Inferior parietal cortex (tissue), 1 donor: ENCODE results near the gene ACAA2.
A peak's percentile ranks its signal among the peaks of the same experiment; 100 is the strongest.

ENCODE experiments used
- DNase-seq: peaks from one replicate; pipeline ENCODE4 v3.0.0-alpha.2; 2016; ENCODE audit errors: extremely low spot score

Gene ACAA2

GRCh38 chr18:49813319-49814146, at the start of gene ACAA2:
Gene ACAA2 (minus strand): TSS chr18:49813533. CDS start chr18:49813484, 49 bp downstream.
- peak; percentile 80 for DNase-seq

GRCh38 chr18:49862656-49863385, 49.5 kb upstream of the ACAA2 start:
- no peak for DNase-seq

- peak; percentile 40 for DNase-seq
Observed at GRCh38 chr18:49861659-49862058, 48.3 kb upstream of the ACAA2 start.

- no peak for DNase-seq
Observed at GRCh38 chr18:49859725-49860124, 46.4 kb upstream of the ACAA2 start.

GRCh38 chr18:49859021-49859359, 45.7 kb upstream of the ACAA2 start:
- no peak for DNase-seq

GRCh38 chr18:49858309-49859020, 45.1 kb upstream of the ACAA2 start:
- DNase-seq: peak; percentile 83

GRCh38 chr18:49857708-49858107, 44.4 kb upstream of the ACAA2 start:
- no peak for DNase-seq

GRCh38 chr18:49856496-49856895, 43.2 kb upstream of the ACAA2 start:
- DNase-seq: no peak

GRCh38 chr18:49855711-49856415, 42.5 kb upstream of the ACAA2 start:
- DNase-seq: no peak

GRCh38 chr18:49854681-49855080, 41.3 kb upstream of the ACAA2 start:
- no peak for DNase-seq

- DNase-seq: no peak
Observed at GRCh38 chr18:49853436-49853835, 40.1 kb upstream of the ACAA2 start.

- no peak for DNase-seq
Observed at GRCh38 chr18:49853011-49853410, 39.7 kb upstream of the ACAA2 start.

GRCh38 chr18:49851624-49852023, 38.3 kb upstream of the ACAA2 start:
- no peak for DNase-seq

GRCh38 chr18:49850636-49851035, 37.3 kb upstream of the ACAA2 start:
- no peak for DNase-seq

- DNase-seq: no peak
Observed at GRCh38 chr18:49849331-49850217, 36.2 kb upstream of the ACAA2 start.

GRCh38 chr18:49848115-49848514, 34.8 kb upstream of the ACAA2 start:
- DNase-seq: no peak

- DNase-seq: no peak
Observed at GRCh38 chr18:49847524-49847923, 34.2 kb upstream of the ACAA2 start.

GRCh38 chr18:49846718-49847470, 33.6 kb upstream of the ACAA2 start:
- no peak for DNase-seq

- DNase-seq: no peak
Observed at GRCh38 chr18:49846361-49846662, 33.0 kb upstream of the ACAA2 start.

GRCh38 chr18:49845629-49846360, 32.5 kb upstream of the ACAA2 start:
- no peak for DNase-seq
